Skin of body (tissue), 2 donors: ENCODE data around the gene FBXL5. TPM values are rescaled to one million over a fixed set of nuclear protein-coding genes. Genes with fewer than 3 reads are reported as not detected.

Source experiments
- DNase-seq: peaks from one replicate; lab custom pipeline; 2025; lab: John Stamatoyannopoulos, UW
- total RNA-seq: library from RNA; depleted of rRNA; stranded (reverse); fragments of >200 nt; gene quantifications from one replicate; pipeline ENCODE4 v1.2.3, GENCODE V29; 2014

Gene FBXL5
- total RNA-seq, 1 donor from 2014 or later: 104 TPM

GRCh38 chr4:15677507-15677988 is 22.4 kb upstream of the FBXL5 start:
- DNase-seq: no peak

GRCh38 chr4:15676899-15677298 is 21.7 kb upstream of the FBXL5 start:
- DNase-seq: no peak

GRCh38 chr4:15676039-15676438 is 20.9 kb upstream of the FBXL5 start:
- no peak for DNase-seq

- DNase-seq: no peak
These were observed 20.2 kb upstream of the FBXL5 start for GRCh38 chr4:15675356-15675755.

- DNase-seq: no peak
These were observed 19.8 kb upstream of the FBXL5 start for GRCh38 chr4:15674926-15675325.

- DNase-seq: no peak
These were observed 18.9 kb upstream of the FBXL5 start for GRCh38 chr4:15674046-15674445.

GRCh38 chr4:15673337-15673736 is 18.2 kb upstream of the FBXL5 start:
- no peak for DNase-seq

GRCh38 chr4:15672101-15672500 is 16.9 kb upstream of the FBXL5 start:
- no peak for DNase-seq

- no peak for DNase-seq
These were observed 15.4 kb upstream of the FBXL5 start for GRCh38 chr4:15670576-15670975.

GRCh38 chr4:15668566-15669435 is 13.6 kb upstream of the FBXL5 start:
- DNase-seq: no peak

- DNase-seq: no peak
These were observed 11.8 kb upstream of the FBXL5 start for GRCh38 chr4:15667006-15667405.

- DNase-seq: no peak
These were observed 10.7 kb upstream of the FBXL5 start for GRCh38 chr4:15665753-15666365.

- no peak for DNase-seq
These were observed 4.8 kb upstream of the FBXL5 start for GRCh38 chr4:15659768-15660570.

GRCh38 chr4:15658781-15659180 is 3.6 kb upstream of the FBXL5 start:
- no peak for DNase-seq

GRCh38 chr4:15658136-15658770 is 3.1 kb upstream of the FBXL5 start:
- no peak for DNase-seq

GRCh38 chr4:15657366-15657765 is 2.2 kb upstream of the FBXL5 start:
- no peak for DNase-seq

- DNase-seq: no peak
These were observed 897 bp upstream of the FBXL5 start for GRCh38 chr4:15656038-15656470.

GRCh38 chr4:15654593-15655222 is 449 bp downstream of the FBXL5 start:
- no peak for DNase-seq

- DNase-seq: no peak
These were observed 1.1 kb downstream of the FBXL5 start for GRCh38 chr4:15653864-15654592.

- no peak for DNase-seq
These were observed 1.7 kb downstream of the FBXL5 start for GRCh38 chr4:15653420-15653819.
